Caki2 (cell line): ENCODE results near the gene PRKACG. TPM values are rescaled to one million over a fixed set of nuclear protein-coding genes. Genes with fewer than 3 reads are reported as not detected.

Experiments
- DNase-seq: peaks from one replicate; pipeline ENCODE4 v3.0.0-alpha.2; 2015; ENCODE audit warnings: low read depth
- in situ Hi-C: cut with HindIII; loops from 2 replicates; pipeline ENCODE4 v1.10.0; 2016; ENCODE audit warnings: low sequenced_read_pairs, low pct_unique_long_range_greater_than_20kb, mixed read lengths
- total RNA-seq: library from RNA; depleted of rRNA; stranded (reverse); fragments of >200 nt; shearing (Covaris generic); gene quantifications from 2 replicates; pipeline ENCODE4 v1.2.3, GENCODE V29; 2014; ENCODE audit warnings: low replicate concordance; rRNA removed

Gene PRKACG
- total RNA-seq, 1 experiment from 2014 or later, result not detected

DNA sequence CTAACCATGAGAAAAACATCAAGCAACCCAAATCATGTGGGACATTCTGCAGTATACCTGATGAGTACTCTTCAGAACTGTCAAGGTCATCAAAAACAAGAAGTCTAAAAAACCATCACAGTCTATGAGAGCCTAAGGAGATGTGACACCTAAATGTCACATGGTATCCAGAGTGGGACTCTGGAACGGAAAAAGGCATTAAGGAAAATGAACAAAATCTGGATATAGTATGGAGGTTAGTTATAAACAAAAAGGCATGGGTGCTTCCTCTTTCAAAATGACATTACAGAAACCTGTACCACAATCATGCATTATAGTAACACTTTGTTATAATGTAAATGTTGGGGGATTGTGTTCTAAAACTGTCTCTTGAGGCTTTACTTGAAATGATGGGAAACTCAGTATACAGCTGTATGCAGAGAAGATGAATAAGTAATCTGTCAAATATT, 47.4 kb downstream of the PRKACG start:
- in situ Hi-C loops, result no loop called here
- DNase-seq, result no peak

DNA sequence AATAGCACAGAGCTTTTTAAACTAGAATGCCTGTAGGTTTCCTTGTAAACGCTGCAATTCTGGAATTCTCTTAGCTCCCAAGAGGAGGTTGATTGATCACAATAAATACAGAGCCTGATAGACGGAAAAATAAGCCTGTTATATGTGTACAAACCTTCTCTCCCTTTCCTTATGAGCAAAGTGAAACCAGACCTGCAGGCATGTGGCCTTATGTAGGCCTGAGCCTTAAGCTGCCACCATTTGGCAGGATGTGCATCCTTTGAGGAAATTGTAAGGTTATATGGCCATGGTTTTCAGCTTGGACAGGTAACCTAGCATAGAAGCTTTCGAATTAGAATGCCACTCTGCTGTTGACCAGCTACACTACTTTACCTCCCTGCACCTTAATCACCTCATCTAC, 49.1 kb downstream of the PRKACG start:
- in situ Hi-C loops, result no loop called here
- no peak for DNase-seq

DNA sequence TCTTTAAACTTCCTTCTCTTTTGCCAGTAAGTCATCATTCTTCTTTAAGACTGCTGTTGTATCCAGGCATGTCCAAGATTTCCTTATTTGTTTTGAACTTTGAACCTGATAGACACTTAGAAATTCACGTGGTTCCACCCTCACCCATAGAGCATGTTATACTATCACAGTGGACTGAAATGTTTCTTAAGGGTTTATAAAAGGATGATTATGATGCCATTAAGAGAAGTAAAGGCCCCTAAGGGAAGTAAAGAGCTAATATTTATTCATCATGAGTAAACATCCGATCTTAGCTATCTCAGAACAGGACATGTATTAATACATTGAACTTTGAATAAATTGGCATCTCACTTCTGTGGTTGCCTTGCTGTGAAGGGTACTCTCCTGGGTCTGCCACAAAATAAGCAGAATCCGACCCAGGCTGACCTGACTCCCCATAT, 49.8 kb downstream of the PRKACG start:
- in situ Hi-C loops, result no loop called here
- no peak for DNase-seq

DNA sequence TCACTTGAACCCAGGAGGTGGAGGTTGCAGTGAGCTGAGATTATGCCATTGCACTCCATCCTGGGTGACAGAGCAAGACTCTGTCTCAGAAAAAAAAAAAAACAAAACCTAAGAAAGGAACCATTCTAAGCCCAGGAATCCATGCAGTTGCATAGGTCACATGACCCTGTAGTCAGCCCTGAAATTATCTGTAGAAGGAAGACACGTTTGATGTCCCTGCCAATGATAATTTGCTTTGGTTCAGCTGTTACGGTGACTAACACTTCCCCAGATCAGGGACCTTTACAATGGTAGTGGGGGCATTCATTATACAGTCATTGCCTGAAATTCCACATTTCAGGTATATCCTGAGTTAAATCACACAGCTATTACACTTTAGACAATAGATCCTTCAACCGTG, 50.5 kb downstream of the PRKACG start:
- in situ Hi-C loops, result no loop called here
- DNase-seq, result no peak

Other genes with a start within 250 kb of the PRKACG start
- gene FXN, start 21.6 kb upstream of the PRKACG start, total RNA-seq, result 2.8 and 16.3 TPM in 2 replicates
- 33.2 and 33.9 TPM in 2 replicates for gene TJP2, start 160.2 kb upstream of the PRKACG start, total RNA-seq